HepG2 (cell line): ENCODE results near the gene AGPAT2. TPM values are rescaled to one million over a fixed set of nuclear protein-coding genes. Genes with fewer than 3 reads are reported as not detected.

Experiments
- ATAC-seq: fragments of 200-7000 bp; cut with Tn5 transposase; 3 replicates; pipeline ENCODE4 v1.9.1; 2020; ENCODE audit warnings: mild to moderate bottlenecking, moderate library complexity
- BruUV-seq: library from RNA; stranded (reverse); fragments of 400-500 nt; replicated peaks from 2 replicates; lab custom pipeline; 2021; lab: Mats Ljungman, UMichigan
- CTCF ChIA-PET: fragments of 300-600 bp; formaldehyde crosslinking; extraction: SDS; loops from one replicate; lab custom pipeline; 2021; ENCODE audit warnings: low total read pairs, inconsistent platforms, low intra/inter-chr PET ratio; lab: Yijun Ruan, JAX
- POLR2A ChIA-PET: fragments of 350-600 bp; sonication (Branson Sonifier 250); formaldehyde crosslinking; loops from one replicate; lab custom pipeline; 2020; ENCODE audit warnings: antibody characterized with exemption, inconsistent platforms; lab: Yijun Ruan, JAX
- DNase-seq: peaks from one replicate; pipeline ENCODE4 v3.0.0-alpha.2; 2015; ENCODE audit warnings: low spot score
- FAIRE-seq: peaks from 3 replicates; lab custom pipeline; 2011; peaks lifted over from hg19 to GRCh38; lab: Jason Lieb, UNC
- H2AFZ ChIP-seq: one replicate; pipeline ENCODE4 v1.6.1; 2011; ENCODE audit warnings: low read length, inconsistent platforms
- H3K27ac ChIP-seq: fragments of 300-600 bp; 3 replicates; pipeline ENCODE4 v1.8.0; 2011; ENCODE audit warnings: mixed run types, mild to moderate bottlenecking, mixed read lengths, low read length, inconsistent platforms; ENCODE audit not compliant: insufficient read depth; ENCODE audit errors: extremely low read length
- H3K27me3 ChIP-seq, 2 experiments: fragments of 200-600 bp in 1 of 2; 2 replicates in 1 of 2; 3 replicates in 1 of 2; pipeline versions ENCODE4 v1.6.0 to v1.8.0; 2011; ENCODE audit warnings: low read length in 2 of 2, mild to moderate bottlenecking in 2 of 2, moderate library complexity in 2 of 2, inconsistent platforms in 1 of 2; ENCODE audit not compliant: insufficient read depth in 2 of 2, control insufficient read depth in 1 of 2
- H3K36me3 ChIP-seq, 2 experiments: fragments of 200-600 bp in 1 of 2; replicated peaks in 1 of 2; 2 replicates in 1 of 2; 3 replicates in 1 of 2; pipeline versions ENCODE4 v1.5.1 to v1.8.0; 2011; ENCODE audit warnings: low read length in 2 of 2, inconsistent platforms in 1 of 2; ENCODE audit not compliant: insufficient read depth in 2 of 2, control insufficient read depth in 1 of 2
- H3K4me1 ChIP-seq: 2 replicates; pipeline ENCODE4 v1.5.1; 2012; ENCODE audit warnings: low read length, inconsistent platforms; ENCODE audit not compliant: insufficient read depth
- H3K4me2 ChIP-seq: 2 replicates; pipeline ENCODE4 v1.6.0; 2011; ENCODE audit warnings: low read depth, low read length, inconsistent platforms
- H3K4me3 ChIP-seq, 3 experiments: fragments of 200-600 bp in 1 of 3; sonication (generic), shearing (Covaris generic) in 1 of 3; replicated peaks in 1 of 3; 2 replicates each; pipeline ENCODE4 v1.5.1; 2011 to 2016; ENCODE audit warnings: low read length in 3 of 3, inconsistent platforms in 2 of 3, low read depth in 2 of 3, mild to moderate bottlenecking in 2 of 3, control low read depth in 1 of 3, mixed read lengths in 1 of 3; ENCODE audit not compliant: insufficient read depth in 1 of 3
- H3K79me2 ChIP-seq: one replicate; pipeline ENCODE4 v1.6.1; 2011; ENCODE audit warnings: low read length, inconsistent platforms; ENCODE audit not compliant: insufficient read depth
- H3K9ac ChIP-seq: 2 replicates; pipeline ENCODE4 v1.6.0; 2011; ENCODE audit warnings: mild to moderate bottlenecking, low read depth, low read length, inconsistent platforms; ENCODE audit not compliant: insufficient read depth
- H3K9me3 ChIP-seq: 2 replicates; pipeline ENCODE4 v1.5.1; 2012; ENCODE audit warnings: mild to moderate bottlenecking, low read length
- H4K20me1 ChIP-seq: 2 replicates; pipeline ENCODE4 v1.6.0; 2011; ENCODE audit warnings: inconsistent platforms, mild to moderate bottlenecking, low read length, moderate library complexity; ENCODE audit not compliant: insufficient read depth
- ELF3 ChIP-seq: IDR thresholded peaks from 2 replicates; pipeline ENCODE4 v1.6.1; 2016; ENCODE audit warnings: missing genetic modification reagents, missing compliant biosample characterization
- SALL2 ChIP-seq: sonication (generic); formaldehyde crosslinking; IDR thresholded peaks from 2 replicates; pipeline ENCODE4 v1.8.1; 2023; ENCODE audit warnings: mild to moderate bottlenecking, missing genetic modification reagents, inconsistent platforms
- TCF7 ChIP-seq: sonication (generic); IDR thresholded peaks from 2 replicates; pipeline ENCODE4 v1.6.1; 2016; ENCODE audit warnings: antibody characterized with exemption, low read depth
- ZFY ChIP-seq: sonication (generic); formaldehyde crosslinking; IDR thresholded peaks from 2 replicates; pipeline ENCODE4 v1.4.0; 2020; ENCODE audit warnings: missing genetic modification reagents
- ZNF121 ChIP-seq: sonication (generic); formaldehyde crosslinking; IDR thresholded peaks from 2 replicates; pipeline ENCODE4 v1.5.0; 2020; ENCODE audit warnings: mild to moderate bottlenecking, missing genetic modification reagents
- ZNF180 ChIP-seq: sonication (generic); formaldehyde crosslinking; IDR thresholded peaks from 2 replicates; pipeline ENCODE4 v1.4.0; 2020; ENCODE audit warnings: low read depth, missing genetic modification reagents, borderline replicate concordance
- WGBS: methylation state at CpG from one replicate; pipeline ENCODE4 v1.1.6; 2017; ENCODE audit warnings: low lambda C conversion rate; 5-methylcytosine and 5-hydroxymethylcytosine counted together
- in situ Hi-C: cut with HindIII; loops from 2 replicates; pipeline ENCODE4 v1.10.0; 2017; ENCODE audit warnings: low pct_unique_long_range_greater_than_20kb; ENCODE audit not compliant: extremely low pct_ligation_motif_present
- intact Hi-C: fragments of 100-400 bp; cut with micrococcal nuclease; formaldehyde crosslinking; loops from one replicate; pipeline ENCODE4 v1.10.0; 2022; ENCODE audit not compliant: unreplicated experiment
- polyA plus RNA-seq, 8 experiments: library from polyadenylated mRNA; depleted of rRNA in 3 of 8; stranded (reverse) in 7 of 8; unstranded in 1 of 8; fragments of >200 nt; fragmentation: Illumina TruSeq in 4 of 8; extraction: Trizol in 4 of 8; gene quantifications; 2 replicates each; pipeline versions ENCODE4 v1.2.1 to v1.2.3, GENCODE V29; 2011 to 2016; ENCODE audit warnings: low read depth in 4 of 8, missing spikeins in 1 of 8, mixed read lengths in 1 of 8; ENCODE audit not compliant: insufficient read depth in 1 of 8
- total RNA-seq, 5 experiments: library from RNA; depleted of rRNA; stranded (reverse); fragments of >200 nt; fragmentation: Illumina TruSeq; extraction: Trizol; gene quantifications; 2 replicates each; pipeline ENCODE4 v1.2.3, GENCODE V29; 2016; ENCODE audit warnings: low read depth in 1 of 5
- TF ChIP-seq, protein P1 (sequence below): sonication (generic); formaldehyde crosslinking; IDR thresholded peaks from 2 replicates; pipeline ENCODE4 v1.4.0; 2020; ENCODE audit warnings: missing genetic modification reagents
- TF ChIP-seq, protein P2 (sequence below): sonication (generic); formaldehyde crosslinking; IDR thresholded peaks from 2 replicates; pipeline ENCODE4 v1.4.0; 2020; ENCODE audit warnings: missing genetic modification reagents
- TF ChIP-seq, protein P3 (sequence below): sonication (generic); formaldehyde crosslinking; IDR thresholded peaks from 2 replicates; pipeline ENCODE4 v1.4.0; 2020; ENCODE audit warnings: mild to moderate bottlenecking, missing genetic modification reagents, borderline replicate concordance

The AGPAT2 gene
- total and polyA plus RNA-seq, 2 of the 13 experiments (the other 11 are each of a cell fraction or from before 2014, with no cell fraction given) = 3.9 to 25.8 TPM

DNA sequence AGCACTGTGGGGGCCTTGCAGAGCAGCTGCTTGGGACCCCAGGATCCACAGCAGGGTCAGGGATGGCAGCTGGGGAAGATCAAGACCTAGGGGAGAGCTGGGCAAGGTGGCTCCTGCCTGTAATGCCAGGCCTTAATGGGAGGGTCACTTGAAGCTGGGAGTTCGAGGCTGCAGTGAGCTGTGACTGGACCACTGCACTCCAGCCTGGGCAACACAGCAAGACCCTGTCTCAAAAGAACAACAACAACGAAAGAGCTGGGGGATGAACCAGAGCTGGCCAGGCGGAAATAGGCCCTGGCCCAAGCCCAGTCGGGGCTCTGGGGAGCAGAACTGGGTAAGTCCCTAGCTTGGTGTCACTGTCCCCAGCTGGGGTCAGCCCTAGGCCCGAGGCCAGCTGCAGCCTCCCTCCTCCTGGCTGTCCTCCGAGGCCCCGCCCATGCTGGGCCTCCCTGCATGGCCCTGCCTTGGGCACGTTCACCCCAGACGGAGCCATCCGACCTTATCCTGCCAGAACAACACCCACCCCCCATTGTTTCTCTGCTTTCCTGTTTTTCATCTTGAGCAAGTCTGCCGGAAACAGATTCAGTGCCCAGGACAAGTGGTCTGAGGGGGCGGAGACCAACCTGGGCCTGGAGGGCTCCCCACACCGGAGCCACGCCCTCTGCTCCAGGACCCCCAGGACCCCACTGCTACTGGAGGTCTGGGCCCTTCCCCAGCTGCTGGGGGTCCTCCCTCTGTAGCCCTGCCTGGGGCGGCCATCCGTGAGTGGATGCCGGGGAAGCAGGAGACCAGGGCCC lies 27.0 kb upstream of the AGPAT2 start:
- POLR2A ChIA-PET = interaction anchor here (3.8 kb wide), 1 partner anchor 14 kb away, joined by 17 read pairs; no protein-coding TSS in a partner anchor
- TF ChIP-seq ZNF121 (CRISPR knock-in tag) = peak; percentile 81
- TF ChIP-seq, protein P1, sequence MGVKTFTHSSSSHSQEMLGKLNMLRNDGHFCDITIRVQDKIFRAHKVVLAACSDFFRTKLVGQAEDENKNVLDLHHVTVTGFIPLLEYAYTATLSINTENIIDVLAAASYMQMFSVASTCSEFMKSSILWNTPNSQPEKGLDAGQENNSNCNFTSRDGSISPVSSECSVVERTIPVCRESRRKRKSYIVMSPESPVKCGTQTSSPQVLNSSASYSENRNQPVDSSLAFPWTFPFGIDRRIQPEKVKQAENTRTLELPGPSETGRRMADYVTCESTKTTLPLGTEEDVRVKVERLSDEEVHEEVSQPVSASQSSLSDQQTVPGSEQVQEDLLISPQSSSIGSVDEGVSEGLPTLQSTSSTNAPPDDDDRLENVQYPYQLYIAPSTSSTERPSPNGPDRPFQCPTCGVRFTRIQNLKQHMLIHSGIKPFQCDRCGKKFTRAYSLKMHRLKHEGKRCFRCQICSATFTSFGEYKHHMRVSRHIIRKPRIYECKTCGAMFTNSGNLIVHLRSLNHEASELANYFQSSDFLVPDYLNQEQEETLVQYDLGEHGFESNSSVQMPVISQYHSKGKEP (CRISPR knock-in tag) = no peak
- TF ChIP-seq, all 625 proteins: peak for 1
- H3K4me1 ChIP-seq = peaks cover 22% of the 10 kb centered on the region
- WGBS = 74% methylated on average over 9 of the region's 17 CpGs
- no TSS peak for BruUV-seq
- H3K9me3 ChIP-seq = no peaks in the 10 kb centered on the region
- H3K27ac ChIP-seq = no peak overlapping the region
- H4K20me1 ChIP-seq = no peaks in the 10 kb centered on the region
- no peak overlapping the region for H2AFZ ChIP-seq
- in situ Hi-C loops (no loop called here), intact Hi-C loops (no loop called here)
- H3K36me3 ChIP-seq = no peaks in the 10 kb centered on the region
- H3K9ac ChIP-seq = no peak overlapping the region
- CTCF ChIA-PET = no interaction called here
- peak overlapping the region in 1 of 3 experiments; percentile 66; a peak in 1 of 6 replicates for H3K4me3 ChIP-seq
- FAIRE-seq (no peak), ATAC-seq (no peak), DNase-seq (no peak)
- no peaks in the 10 kb centered on the region for H3K79me2 ChIP-seq
- H3K4me2 ChIP-seq = no peak overlapping the region
- peaks cover 4 to 30% of the 10 kb centered on the region in 2 experiments; a peak in 3 of 5 replicates for H3K27me3 ChIP-seq

DNA sequence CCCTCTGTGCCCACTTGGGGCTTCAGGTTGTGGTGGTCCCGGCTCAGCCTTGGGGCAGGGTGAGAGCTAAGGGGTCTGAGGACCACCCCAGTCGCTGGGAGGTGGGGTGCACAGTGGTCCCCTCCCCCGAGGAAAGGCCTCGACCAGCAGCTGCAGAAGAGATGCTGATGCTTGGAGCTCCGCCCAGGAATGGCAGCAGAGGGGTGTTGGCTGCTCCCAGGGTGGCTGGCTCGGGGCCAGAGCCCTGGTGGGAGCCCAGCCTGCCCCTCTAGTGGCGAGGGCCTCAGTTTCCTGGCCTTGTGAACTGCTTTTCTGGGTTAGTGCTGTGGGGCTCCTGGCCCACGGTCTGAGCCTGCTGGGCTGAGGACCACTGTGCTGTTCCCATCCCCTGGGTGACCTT lies 26.3 kb upstream of the AGPAT2 start:
- intact Hi-C loops = no loop called here
- no TSS peak for BruUV-seq
- no peak overlapping the region for H3K9ac ChIP-seq
- in situ Hi-C loops = no loop called here
- FAIRE-seq (no peak), DNase-seq (no peak), ATAC-seq (no peak)
- peak overlapping the region; percentile 65 for H3K4me2 ChIP-seq
- H3K27me3 ChIP-seq = peaks cover 4 to 36% of the 10 kb centered on the region in 2 experiments; a peak in 3 of 5 replicates
- no CpG with 5 or more reads among the region's 8 CpGs for WGBS
- H4K20me1 ChIP-seq = no peaks in the 10 kb centered on the region
- no peaks in the 10 kb centered on the region for H3K36me3 ChIP-seq
- no peaks in the 10 kb centered on the region for H3K9me3 ChIP-seq
- ChIA-PET CTCF (no interaction called here), POLR2A (interaction anchor here (0.6 to 3.8 kb wide), 2 partner anchors 15 to 806 kb away, joined by 5 to 17 read pairs; partner anchors contain the start of gene CAMSAP1)
- peaks cover 22% of the 10 kb centered on the region for H3K4me1 ChIP-seq
- H2AFZ ChIP-seq = no peak overlapping the region
- no peak overlapping the region for H3K27ac ChIP-seq
- no peaks in the 10 kb centered on the region for H3K79me2 ChIP-seq
- H3K4me3 ChIP-seq = peak overlapping the region in 2 of 3 experiments; percentile 54 to 66; a peak in 2 of 6 replicates
- TF ChIP-seq, protein P2, sequence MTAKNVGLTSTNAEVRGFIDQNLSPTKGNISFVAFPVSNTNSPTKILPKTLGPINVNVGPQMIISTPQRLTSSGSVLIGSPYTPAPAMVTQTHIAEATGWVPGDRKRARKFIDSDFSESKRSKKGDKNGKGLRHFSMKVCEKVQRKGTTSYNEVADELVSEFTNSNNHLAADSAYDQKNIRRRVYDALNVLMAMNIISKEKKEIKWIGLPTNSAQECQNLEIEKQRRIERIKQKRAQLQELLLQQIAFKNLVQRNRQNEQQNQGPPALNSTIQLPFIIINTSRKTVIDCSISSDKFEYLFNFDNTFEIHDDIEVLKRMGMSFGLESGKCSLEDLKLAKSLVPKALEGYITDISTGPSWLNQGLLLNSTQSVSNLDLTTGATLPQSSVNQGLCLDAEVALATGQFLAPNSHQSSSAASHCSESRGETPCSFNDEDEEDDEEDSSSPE = no peak
- TF ChIP-seq ZFY (no peak), ELF3 (no peak), TCF7 (no peak), ZNF180 (CRISPR knock-in tag) (no peak), SALL2 (no peak)
- TF ChIP-seq, protein P3, sequence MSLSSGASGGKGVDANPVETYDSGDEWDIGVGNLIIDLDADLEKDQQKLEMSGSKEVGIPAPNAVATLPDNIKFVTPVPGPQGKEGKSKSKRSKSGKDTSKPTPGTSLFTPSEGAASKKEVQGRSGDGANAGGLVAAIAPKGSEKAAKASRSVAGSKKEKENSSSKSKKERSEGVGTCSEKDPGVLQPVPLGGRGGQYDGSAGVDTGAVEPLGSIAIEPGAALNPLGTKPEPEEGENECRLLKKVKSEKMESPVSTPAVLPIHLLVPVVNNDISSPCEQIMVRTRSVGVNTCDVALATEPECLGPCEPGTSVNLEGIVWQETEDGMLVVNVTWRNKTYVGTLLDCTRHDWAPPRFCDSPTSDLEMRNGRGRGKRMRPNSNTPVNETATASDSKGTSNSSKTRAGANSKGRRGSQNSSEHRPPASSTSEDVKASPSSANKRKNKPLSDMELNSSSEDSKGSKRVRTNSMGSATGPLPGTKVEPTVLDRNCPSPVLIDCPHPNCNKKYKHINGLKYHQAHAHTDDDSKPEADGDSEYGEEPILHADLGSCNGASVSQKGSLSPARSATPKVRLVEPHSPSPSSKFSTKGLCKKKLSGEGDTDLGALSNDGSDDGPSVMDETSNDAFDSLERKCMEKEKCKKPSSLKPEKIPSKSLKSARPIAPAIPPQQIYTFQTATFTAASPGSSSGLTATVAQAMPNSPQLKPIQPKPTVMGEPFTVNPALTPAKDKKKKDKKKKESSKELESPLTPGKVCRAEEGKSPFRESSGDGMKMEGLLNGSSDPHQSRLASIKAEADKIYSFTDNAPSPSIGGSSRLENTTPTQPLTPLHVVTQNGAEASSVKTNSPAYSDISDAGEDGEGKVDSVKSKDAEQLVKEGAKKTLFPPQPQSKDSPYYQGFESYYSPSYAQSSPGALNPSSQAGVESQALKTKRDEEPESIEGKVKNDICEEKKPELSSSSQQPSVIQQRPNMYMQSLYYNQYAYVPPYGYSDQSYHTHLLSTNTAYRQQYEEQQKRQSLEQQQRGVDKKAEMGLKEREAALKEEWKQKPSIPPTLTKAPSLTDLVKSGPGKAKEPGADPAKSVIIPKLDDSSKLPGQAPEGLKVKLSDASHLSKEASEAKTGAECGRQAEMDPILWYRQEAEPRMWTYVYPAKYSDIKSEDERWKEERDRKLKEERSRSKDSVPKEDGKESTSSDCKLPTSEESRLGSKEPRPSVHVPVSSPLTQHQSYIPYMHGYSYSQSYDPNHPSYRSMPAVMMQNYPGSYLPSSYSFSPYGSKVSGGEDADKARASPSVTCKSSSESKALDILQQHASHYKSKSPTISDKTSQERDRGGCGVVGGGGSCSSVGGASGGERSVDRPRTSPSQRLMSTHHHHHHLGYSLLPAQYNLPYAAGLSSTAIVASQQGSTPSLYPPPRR (CRISPR knock-in tag) = no peak
